Cortex of kidney (tissue), 1 donor: ENCODE data around the gene PARVA.

ENCODE experiments used
- DNase-seq: peaks from one replicate; lab custom pipeline; 2025; lab: John Stamatoyannopoulos, UW

PARVA gene

GRCh38 chr11:12376259-12377081, 901 bp upstream of the PARVA start:
- no peak for DNase-seq

DNA sequence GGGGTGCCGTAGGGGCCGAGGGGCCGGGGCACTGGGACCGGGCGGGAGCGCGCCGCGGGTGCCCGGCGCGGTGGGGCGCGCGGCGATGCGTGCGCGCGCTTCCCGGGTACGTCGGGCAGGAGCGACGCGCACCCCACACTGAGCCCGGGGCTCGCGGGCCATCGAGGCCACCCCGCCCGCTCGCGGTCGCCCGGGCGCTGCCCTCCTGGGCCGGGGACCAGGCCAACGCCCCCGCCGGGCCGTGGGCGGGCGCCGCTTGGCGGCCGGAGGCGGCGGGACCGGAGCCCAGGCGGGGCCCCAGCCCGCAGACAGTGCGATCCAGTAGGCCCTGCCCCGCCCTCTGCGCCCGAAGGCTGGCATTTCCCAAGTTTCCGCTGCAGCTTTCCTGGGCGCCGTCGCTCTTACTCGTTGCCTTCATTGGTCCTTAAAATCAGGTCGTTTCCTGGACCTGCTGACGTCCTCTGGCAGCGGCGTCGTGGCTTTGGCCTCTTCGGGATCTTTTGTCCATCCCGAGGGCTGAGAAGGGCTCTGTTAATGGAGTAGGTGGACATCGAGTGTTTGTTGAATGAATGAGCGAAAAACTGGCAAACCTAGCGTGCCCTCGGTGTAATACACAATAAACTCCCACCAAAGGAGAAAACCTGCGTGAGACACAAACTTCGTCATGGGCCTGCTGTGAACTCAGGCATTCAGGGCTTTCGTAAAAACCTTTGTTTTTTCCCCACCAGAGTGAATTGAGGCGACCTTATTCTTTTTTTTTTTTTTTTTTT, 638 bp downstream of the PARVA start:
- DNase-seq = no peak

- DNase-seq = no peak
These were observed 3.4 kb downstream of the PARVA start for GRCh38 chr11:12380565-12381325.

DNA sequence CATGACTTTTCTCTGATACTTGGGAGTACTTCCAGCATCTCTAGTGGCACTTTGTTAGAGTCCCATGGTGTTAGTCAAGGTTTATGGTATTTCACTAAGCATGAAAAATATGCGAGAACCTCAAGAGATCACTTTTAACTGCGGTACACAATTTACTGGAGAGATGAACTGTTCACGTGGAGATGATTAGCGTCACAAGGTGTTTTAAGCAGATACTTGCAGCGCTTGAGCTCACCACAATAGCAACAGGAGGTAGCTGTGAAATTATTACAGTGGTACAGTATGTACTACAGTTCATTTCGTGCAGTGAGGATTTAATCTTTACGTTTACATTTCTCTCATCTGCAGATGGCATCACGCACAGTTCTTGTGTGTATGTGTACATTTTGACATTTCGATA, 4.5 kb downstream of the PARVA start:
- DNase-seq = no peak

GRCh38 chr11:12382451-12382850, 5.1 kb downstream of the PARVA start:
- no peak for DNase-seq

GRCh38 chr11:12386309-12386708, 8.9 kb downstream of the PARVA start:
- DNase-seq = no peak

GRCh38 chr11:12386745-12387144, 9.4 kb downstream of the PARVA start:
- DNase-seq = no peak

DNA sequence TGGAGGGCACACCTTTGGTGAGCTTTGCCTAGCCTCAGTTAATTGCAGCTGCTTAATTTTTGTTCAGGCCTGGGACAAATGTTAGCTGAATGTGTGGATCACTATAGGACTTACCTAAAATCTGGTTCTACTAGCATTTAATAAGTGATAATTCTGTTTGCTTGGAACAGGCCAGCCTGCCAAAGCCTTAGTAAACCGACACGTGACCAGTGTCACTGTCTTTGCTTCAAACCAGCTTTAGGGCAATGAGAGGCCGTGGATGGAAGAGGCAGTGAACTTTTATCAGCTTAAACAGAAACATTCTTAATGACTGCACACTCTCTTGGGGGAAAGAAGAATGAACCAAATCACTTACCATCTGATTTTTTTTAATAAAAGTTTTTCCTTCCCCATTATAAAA, 10.8 kb downstream of the PARVA start:
- DNase-seq = no peak

GRCh38 chr11:12388939-12389670, 11.7 kb downstream of the PARVA start:
- DNase-seq = no peak

- DNase-seq = no peak
These were observed 12.6 kb downstream of the PARVA start for GRCh38 chr11:12389676-12390657.

DNA sequence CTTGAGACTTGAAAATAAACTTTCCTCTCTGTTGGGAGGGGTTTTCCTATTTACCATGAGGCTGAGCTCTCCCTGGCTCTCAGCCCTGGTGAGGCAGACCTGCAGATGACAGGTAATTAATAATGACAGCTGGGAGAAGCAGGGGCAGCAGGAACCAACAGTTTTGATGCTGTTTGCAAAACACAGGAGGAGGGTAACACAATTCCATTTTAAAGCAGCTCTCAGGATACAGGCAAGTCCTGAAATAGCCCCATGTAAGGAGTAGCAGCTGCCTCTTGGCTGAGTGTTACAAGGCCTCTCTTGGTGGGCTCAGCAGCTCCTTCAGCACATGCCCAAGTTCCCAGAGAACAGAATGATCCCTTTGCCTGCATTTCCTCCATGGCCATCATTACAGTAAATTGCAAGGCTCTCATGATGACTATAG, 13.3 kb downstream of the PARVA start:
- DNase-seq = no peak

- no peak for DNase-seq
These were observed 15.3 kb downstream of the PARVA start for GRCh38 chr11:12392672-12393071.

GRCh38 chr11:12393691-12394090, 16.3 kb downstream of the PARVA start:
- no peak for DNase-seq

DNA sequence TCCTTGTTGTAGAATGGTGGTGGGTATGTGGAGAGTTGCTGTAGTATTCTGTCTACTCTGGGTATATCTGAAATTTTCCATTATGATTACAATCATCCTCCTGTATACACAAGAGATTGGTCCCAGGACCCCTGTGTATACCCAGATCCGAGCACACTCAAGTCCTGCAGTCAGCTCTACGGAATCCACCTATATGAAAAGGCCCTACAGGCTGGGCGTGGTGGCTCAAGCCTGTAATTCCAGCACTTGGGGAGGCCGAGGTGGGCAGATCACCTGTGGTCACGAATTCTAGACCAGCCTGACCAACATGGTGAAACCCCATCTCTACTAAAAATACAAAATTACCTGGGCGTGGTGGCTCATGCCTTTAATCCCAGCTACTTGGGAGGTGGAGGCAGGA, 17.2 kb downstream of the PARVA start:
- DNase-seq = no peak

DNA sequence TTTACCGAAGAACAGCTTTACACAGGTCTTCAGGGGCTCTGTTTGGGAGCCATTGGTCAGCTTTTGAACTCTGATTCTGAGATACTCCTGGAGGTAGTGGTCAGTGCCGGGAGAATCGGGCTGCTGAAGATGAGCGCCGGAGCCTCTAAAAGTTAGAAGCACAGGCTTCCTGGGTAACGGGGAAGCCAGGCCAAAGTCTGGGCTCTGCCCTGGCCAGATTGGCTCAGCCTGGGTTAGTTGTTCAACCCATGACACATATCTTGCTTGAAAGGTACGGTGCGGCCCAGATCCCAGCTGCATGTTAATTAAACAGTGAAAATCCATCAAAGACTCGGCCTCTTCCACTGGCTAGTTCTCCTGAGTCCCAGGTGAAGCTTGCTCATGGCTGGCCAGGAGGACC, 18.0 kb downstream of the PARVA start:
- no peak for DNase-seq

DNA sequence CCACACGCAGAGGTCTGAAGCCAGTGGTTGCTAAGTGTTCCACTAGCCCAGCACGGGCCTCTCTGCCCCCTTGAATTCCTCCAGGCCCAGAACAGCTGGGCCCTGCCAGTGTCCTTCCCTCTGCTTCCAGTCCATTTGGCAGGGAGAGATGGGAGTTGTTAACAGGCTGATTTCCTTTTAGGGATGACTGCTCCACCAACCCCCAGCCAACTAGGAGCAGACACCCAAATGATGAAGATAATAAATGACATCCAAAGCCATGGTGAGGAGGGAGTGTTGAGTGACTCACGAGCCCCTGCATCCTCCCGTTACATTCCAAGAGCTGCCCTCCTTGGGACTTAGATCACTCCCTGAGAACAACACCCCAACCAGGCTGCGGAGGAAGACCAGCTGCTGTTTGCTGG, 20.6 kb downstream of the PARVA start:
- DNase-seq = no peak

DNA sequence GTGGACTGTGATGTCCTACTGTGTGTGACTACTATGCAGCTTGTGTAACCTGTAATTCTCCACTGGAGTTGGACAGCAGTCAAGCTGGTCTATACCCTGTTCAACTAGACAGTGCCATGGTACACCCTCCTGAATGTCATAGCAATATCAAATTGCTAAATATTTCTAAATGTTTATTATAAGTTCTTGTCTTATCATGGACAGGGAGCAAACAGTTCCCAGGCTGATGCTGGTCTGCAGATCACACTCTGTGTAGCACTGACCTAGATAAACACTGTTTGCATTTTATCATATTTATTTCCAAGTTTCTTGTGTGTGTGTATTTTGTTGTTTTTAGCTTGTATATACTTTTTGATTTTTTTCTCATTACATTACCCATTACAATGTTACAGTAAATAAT, 22.0 kb downstream of the PARVA start:
- no peak for DNase-seq

DNA sequence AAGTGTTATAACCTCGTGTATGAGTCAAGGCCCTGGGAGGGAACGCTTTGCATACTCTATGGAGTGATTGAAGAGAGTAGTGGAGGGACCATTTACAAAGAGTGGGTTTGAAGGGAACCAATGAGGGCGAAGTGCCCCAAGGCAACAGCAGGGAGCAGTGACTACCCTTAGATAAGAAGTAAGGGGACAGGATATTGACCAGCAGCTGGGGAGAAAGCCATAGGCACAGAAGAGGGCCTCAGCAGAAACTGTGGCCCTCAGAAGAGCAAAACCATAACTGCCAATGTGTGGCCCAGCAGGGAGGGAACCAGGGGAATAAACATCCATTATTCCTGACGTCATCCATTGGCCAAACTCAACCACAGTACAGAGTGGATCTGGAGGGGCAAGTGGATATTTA, 24.7 kb downstream of the PARVA start:
- no peak for DNase-seq

DNA sequence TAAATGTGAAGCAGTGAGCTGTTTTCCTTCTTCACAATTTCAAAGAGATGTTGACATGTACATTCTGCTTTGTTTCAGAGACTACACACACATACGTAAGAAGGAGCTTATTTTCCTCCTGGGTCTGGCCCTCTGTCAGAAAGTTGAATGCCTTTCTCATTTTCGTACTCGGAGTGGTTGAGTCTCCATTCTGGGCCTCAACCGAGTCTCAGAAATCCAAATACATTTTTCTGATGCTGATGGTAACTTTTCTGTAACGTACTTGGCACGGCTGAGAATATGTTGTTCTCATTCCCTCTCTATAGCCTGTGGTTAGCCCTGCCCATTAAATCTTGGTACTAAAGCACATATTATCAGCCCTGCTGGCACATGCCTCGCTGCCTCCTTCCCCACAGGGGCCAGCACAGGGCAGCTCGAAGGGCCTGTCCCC, 25.3 kb downstream of the PARVA start:
- no peak for DNase-seq

GRCh38 chr11:12403122-12403996, 26.0 kb downstream of the PARVA start:
- DNase-seq = no peak
